Measurements from ENCODE around the gene CLEC9A. TPM values are rescaled to one million over a fixed set of nuclear protein-coding genes. Genes with fewer than 3 reads are reported as not detected.

The CLEC9A gene
- total and polyA plus RNA-seq, 2 experiments from 2014 or later: not detected

DNA sequence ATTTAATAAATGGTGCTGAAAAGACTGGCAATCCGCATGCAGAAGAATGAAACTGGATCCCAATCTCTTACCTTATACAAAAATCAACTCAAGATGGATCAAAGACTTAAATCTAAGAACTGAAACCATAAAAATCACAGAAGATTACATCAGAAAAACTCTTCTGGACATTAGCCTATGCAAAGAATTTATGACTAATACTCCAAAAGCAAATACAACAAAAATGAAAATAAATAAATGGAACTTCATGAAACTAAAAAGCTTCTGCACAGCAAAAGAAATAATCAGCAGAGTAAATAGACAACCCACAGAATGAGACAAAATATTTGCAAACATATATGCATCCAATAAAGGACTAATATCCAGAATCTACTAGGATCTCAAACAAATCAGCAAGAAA is 82.6 kb downstream of the CLEC9A start (continued):
- TF ChIP-seq, protein P1, sequence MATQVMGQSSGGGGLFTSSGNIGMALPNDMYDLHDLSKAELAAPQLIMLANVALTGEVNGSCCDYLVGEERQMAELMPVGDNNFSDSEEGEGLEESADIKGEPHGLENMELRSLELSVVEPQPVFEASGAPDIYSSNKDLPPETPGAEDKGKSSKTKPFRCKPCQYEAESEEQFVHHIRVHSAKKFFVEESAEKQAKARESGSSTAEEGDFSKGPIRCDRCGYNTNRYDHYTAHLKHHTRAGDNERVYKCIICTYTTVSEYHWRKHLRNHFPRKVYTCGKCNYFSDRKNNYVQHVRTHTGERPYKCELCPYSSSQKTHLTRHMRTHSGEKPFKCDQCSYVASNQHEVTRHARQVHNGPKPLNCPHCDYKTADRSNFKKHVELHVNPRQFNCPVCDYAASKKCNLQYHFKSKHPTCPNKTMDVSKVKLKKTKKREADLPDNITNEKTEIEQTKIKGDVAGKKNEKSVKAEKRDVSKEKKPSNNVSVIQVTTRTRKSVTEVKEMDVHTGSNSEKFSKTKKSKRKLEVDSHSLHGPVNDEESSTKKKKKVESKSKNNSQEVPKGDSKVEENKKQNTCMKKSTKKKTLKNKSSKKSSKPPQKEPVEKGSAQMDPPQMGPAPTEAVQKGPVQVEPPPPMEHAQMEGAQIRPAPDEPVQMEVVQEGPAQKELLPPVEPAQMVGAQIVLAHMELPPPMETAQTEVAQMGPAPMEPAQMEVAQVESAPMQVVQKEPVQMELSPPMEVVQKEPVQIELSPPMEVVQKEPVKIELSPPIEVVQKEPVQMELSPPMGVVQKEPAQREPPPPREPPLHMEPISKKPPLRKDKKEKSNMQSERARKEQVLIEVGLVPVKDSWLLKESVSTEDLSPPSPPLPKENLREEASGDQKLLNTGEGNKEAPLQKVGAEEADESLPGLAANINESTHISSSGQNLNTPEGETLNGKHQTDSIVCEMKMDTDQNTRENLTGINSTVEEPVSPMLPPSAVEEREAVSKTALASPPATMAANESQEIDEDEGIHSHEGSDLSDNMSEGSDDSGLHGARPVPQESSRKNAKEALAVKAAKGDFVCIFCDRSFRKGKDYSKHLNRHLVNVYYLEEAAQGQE (IDR thresholded peaks at IDR 0.05; ENCODE audit: unreplicated experiment): no peak
- TF ChIP-seq EZH2 (IDR thresholded peaks at IDR 0.05; ENCODE audit: low read depth, unreplicated experiment): no peak
- TF ChIP-seq STAT1 (IDR thresholded peaks at IDR 0.05; ENCODE audit: unreplicated experiment): no peak

DNA sequence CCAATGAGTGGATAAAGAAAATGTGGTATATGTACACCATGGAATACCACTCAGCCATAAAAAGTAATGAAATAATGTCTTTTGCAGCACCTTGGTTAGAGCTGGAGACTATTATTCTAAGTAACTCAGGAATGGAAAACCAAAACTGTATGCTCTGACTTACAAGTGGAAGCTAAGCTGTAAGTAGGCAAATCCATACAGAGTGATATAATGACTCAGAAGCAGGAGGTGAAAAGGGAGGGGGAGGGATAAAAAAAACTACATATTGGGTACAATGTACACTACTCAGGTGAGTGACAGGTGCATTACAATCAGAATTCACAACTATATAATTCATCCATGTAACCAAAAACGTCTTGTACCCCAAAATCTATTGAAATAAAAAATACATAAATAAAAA is 83.4 kb downstream of the CLEC9A start:
- H3K4me3 Mint-ChIP-seq: no peak overlapping the region
- H2AFZ ChIP-seq: no peak overlapping the region
- H3K36me3 ChIP-seq (ENCODE audit: insufficient read depth): no peaks in the 10 kb centered on the region
- peaks cover 15% of the 10 kb centered on the region for H3K9me3 Mint-ChIP-seq
- DNase-seq (ENCODE audit: low spot score) (no peak), ATAC-seq (no peak)
- H3F3A ChIP-seq (replicated peaks; ENCODE audit: low read depth): no peaks in the 10 kb centered on the region
- no peaks in the 10 kb centered on the region for H3K9me2 ChIP-seq (ENCODE audit: insufficient read depth)
- H3K4me1 Mint-ChIP-seq: no peaks in the 10 kb centered on the region
- H3K4me3 ChIP-seq: no peak overlapping the region
- H3K4me1 ChIP-seq (ENCODE audit: insufficient read depth): no peaks in the 10 kb centered on the region
- TF ChIP-seq, protein P2, sequence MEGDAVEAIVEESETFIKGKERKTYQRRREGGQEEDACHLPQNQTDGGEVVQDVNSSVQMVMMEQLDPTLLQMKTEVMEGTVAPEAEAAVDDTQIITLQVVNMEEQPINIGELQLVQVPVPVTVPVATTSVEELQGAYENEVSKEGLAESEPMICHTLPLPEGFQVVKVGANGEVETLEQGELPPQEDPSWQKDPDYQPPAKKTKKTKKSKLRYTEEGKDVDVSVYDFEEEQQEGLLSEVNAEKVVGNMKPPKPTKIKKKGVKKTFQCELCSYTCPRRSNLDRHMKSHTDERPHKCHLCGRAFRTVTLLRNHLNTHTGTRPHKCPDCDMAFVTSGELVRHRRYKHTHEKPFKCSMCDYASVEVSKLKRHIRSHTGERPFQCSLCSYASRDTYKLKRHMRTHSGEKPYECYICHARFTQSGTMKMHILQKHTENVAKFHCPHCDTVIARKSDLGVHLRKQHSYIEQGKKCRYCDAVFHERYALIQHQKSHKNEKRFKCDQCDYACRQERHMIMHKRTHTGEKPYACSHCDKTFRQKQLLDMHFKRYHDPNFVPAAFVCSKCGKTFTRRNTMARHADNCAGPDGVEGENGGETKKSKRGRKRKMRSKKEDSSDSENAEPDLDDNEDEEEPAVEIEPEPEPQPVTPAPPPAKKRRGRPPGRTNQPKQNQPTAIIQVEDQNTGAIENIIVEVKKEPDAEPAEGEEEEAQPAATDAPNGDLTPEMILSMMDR (conservative IDR thresholded peaks at IDR 0.05; ENCODE audit: low read depth in 2 of 2): no peak
- TF ChIP-seq EZH2 (IDR thresholded peaks at IDR 0.05; ENCODE audit: low read depth, unreplicated experiment): no peak
- TF ChIP-seq POLR2AphosphoS5 (IDR thresholded peaks at IDR 0.05; ENCODE audit: low read depth): no peak
- no peak for TF ChIP-seq ZNF114 (CRISPR knock-in tag; IDR thresholded peaks at IDR 0.05)
- TF ChIP-seq, protein P3, sequence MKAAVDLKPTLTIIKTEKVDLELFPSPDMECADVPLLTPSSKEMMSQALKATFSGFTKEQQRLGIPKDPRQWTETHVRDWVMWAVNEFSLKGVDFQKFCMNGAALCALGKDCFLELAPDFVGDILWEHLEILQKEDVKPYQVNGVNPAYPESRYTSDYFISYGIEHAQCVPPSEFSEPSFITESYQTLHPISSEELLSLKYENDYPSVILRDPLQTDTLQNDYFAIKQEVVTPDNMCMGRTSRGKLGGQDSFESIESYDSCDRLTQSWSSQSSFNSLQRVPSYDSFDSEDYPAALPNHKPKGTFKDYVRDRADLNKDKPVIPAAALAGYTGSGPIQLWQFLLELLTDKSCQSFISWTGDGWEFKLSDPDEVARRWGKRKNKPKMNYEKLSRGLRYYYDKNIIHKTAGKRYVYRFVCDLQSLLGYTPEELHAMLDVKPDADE (IDR thresholded peaks at IDR 0.05): no peak
- TF ChIP-seq STAT1 (IDR thresholded peaks at IDR 0.05; ENCODE audit: unreplicated experiment): no peak
- no peak for TF ChIP-seq ZNF331 (CRISPR knock-in tag; IDR thresholded peaks at IDR 0.05; ENCODE audit: low read depth)
- TF ChIP-seq, protein P4, sequence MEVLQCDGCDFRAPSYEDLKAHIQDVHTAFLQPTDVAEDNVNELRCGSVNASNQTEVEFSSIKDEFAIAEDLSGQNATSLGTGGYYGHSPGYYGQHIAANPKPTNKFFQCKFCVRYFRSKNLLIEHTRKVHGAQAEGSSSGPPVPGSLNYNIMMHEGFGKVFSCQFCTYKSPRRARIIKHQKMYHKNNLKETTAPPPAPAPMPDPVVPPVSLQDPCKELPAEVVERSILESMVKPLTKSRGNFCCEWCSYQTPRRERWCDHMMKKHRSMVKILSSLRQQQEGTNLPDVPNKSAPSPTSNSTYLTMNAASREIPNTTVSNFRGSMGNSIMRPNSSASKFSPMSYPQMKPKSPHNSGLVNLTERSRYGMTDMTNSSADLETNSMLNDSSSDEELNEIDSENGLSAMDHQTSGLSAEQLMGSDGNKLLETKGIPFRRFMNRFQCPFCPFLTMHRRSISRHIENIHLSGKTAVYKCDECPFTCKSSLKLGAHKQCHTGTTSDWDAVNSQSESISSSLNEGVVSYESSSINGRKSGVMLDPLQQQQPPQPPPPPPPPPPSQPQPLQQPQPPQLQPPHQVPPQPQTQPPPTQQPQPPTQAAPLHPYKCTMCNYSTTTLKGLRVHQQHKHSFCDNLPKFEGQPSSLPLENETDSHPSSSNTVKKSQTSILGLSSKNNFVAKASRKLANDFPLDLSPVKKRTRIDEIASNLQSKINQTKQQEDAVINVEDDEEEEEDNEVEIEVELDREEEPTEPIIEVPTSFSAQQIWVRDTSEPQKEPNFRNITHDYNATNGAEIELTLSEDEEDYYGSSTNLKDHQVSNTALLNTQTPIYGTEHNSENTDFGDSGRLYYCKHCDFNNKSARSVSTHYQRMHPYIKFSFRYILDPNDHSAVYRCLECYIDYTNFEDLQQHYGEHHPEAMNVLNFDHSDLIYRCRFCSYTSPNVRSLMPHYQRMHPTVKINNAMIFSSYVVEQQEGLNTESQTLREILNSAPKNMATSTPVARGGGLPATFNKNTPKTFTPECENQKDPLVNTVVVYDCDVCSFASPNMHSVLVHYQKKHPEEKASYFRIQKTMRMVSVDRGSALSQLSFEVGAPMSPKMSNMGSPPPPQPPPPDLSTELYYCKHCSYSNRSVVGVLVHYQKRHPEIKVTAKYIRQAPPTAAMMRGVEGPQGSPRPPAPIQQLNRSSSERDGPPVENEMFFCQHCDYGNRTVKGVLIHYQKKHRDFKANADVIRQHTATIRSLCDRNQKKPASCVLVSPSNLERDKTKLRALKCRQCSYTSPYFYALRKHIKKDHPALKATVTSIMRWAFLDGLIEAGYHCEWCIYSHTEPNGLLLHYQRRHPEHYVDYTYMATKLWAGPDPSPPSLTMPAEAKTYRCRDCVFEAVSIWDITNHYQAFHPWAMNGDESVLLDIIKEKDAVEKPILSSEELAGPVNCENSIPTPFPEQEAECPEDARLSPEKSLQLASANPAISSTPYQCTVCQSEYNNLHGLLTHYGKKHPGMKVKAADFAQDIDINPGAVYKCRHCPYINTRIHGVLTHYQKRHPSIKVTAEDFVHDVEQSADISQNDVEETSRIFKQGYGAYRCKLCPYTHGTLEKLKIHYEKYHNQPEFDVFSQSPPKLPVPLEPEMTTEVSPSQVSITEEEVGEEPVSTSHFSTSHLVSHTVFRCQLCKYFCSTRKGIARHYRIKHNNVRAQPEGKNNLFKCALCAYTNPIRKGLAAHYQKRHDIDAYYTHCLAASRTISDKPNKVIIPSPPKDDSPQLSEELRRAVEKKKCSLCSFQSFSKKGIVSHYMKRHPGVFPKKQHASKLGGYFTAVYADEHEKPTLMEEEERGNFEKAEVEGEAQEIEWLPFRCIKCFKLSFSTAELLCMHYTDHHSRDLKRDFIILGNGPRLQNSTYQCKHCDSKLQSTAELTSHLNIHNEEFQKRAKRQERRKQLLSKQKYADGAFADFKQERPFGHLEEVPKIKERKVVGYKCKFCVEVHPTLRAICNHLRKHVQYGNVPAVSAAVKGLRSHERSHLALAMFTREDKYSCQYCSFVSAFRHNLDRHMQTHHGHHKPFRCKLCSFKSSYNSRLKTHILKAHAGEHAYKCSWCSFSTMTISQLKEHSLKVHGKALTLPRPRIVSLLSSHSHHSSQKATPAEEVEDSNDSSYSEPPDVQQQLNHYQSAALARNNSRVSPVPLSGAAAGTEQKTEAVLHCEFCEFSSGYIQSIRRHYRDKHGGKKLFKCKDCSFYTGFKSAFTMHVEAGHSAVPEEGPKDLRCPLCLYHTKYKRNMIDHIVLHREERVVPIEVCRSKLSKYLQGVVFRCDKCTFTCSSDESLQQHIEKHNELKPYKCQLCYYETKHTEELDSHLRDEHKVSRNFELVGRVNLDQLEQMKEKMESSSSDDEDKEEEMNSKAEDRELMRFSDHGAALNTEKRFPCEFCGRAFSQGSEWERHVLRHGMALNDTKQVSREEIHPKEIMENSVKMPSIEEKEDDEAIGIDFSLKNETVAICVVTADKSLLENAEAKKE (CRISPR knock-in tag; IDR thresholded peaks at IDR 0.05): no peak
- peaks cover 4% of the 10 kb centered on the region for H3K27me3 Mint-ChIP-seq (ENCODE audit: insufficient read depth, low read depth, poor library complexity)
- no peak overlapping the region for H3K4me2 ChIP-seq
- H3K27ac ChIP-seq (ENCODE audit: low read depth): no peak overlapping the region
- no peaks in the 10 kb centered on the region for H3K79me2 ChIP-seq (replicated peaks; ENCODE audit: insufficient read depth)
- no peaks in the 10 kb centered on the region; the same call in 2 of the 3 replicates for H3K36me3 Mint-ChIP-seq (ENCODE audit: low read depth)
- H3K27me3 ChIP-seq (ENCODE audit: insufficient read depth): no peaks in the 10 kb centered on the region
- no peaks in the 10 kb centered on the region for H4K20me1 ChIP-seq (replicated peaks; ENCODE audit: insufficient read depth)
- no peak overlapping the region for H3K27ac Mint-ChIP-seq
